ENCODE data around the gene CAPN10. TPM values are rescaled to one million over a fixed set of nuclear protein-coding genes. Genes with fewer than 3 reads are reported as not detected.
A peak's percentile ranks its signal among the peaks of the same experiment; 100 is the strongest.

CAPN10 gene
- total RNA-seq, 1 experiment from 2014 or later: 27.8 TPM

DNA sequence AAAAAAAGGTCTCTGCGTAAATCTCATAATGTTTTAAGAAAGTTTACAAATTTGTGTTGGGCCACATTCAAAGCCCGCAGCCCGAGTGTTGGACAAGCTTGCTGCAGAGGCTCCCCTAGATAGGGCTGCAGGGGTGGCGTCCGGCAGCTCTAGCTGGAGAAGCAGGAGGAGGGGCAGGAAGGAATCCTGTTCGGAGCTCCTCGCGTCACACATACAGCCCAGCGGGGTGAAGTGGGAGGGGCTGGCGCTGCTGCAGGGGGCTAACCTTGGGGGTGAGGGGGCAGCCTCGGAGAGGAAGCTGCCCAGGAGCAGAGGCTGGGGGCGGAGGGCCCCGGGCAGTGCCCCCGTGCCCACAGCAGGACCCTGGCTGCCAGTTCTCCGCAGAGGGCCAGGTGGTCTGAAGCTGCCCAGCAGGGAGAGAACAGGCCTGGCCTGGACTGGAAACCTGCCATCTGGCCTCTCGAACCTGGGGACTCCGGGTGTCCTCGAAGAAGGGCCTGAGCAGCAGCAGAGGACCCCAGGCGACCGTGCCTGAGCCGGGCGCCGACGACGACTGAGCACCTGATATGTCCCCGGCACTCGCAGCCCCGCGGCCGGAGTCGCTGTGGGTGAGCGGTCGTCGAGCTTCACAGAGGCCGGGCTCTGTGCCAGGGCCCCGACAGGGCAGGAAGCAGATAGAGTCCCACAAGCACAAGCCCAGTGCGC is 36.1 kb downstream of the CAPN10 start:
- H3K4me1 Mint-ChIP-seq (ENCODE audit: low read depth, unreplicated experiment): no peaks in the 10 kb centered on the region
- Histone ChIP-seq H3K9me3 (no peaks in the 10 kb centered on the region), H3K36me3 (ENCODE audit: control insufficient read depth, insufficient read depth, low read length) (peaks cover 2% of the 10 kb centered on the region; the same call in 1 of the 2 replicates), H3K4me3 (ENCODE audit: low read depth, low read length) (no peak overlapping the region), H3K4me1 (no peaks in the 10 kb centered on the region), H3K27me3 (replicated peaks; ENCODE audit: control insufficient read depth, insufficient read depth, low read length) (no peaks in the 10 kb centered on the region)
- intact Hi-C loops (cut with micrococcal nuclease; ENCODE audit: unreplicated experiment): no loop called here
- BruUV-seq (replicated peaks): no TSS peak
- POLR2A ChIA-PET: no interaction called here
- H3K9me3 Mint-ChIP-seq (ENCODE audit: unreplicated experiment): no peaks in the 10 kb centered on the region
- no peak overlapping the region for H3K27ac Mint-ChIP-seq (ENCODE audit: unreplicated experiment)
- CTCF ChIA-PET: interaction anchor here (0.6 kb wide), 1 partner anchor 387 kb away, joined by 6 read pairs; no protein-coding TSS in a partner anchor
- H3K27me3 Mint-ChIP-seq (ENCODE audit: insufficient read depth, unreplicated experiment): no peaks in the 10 kb centered on the region
- peaks cover 14% of the 10 kb centered on the region for H3K36me3 Mint-ChIP-seq (ENCODE audit: insufficient read depth, unreplicated experiment)
- H3K4me3 Mint-ChIP-seq (ENCODE audit: unreplicated experiment): no peak overlapping the region
- DNase-seq: peak in 1 of 2 experiments; percentile 10
- TF ChIP-seq, protein P1, sequence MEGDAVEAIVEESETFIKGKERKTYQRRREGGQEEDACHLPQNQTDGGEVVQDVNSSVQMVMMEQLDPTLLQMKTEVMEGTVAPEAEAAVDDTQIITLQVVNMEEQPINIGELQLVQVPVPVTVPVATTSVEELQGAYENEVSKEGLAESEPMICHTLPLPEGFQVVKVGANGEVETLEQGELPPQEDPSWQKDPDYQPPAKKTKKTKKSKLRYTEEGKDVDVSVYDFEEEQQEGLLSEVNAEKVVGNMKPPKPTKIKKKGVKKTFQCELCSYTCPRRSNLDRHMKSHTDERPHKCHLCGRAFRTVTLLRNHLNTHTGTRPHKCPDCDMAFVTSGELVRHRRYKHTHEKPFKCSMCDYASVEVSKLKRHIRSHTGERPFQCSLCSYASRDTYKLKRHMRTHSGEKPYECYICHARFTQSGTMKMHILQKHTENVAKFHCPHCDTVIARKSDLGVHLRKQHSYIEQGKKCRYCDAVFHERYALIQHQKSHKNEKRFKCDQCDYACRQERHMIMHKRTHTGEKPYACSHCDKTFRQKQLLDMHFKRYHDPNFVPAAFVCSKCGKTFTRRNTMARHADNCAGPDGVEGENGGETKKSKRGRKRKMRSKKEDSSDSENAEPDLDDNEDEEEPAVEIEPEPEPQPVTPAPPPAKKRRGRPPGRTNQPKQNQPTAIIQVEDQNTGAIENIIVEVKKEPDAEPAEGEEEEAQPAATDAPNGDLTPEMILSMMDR (IDR thresholded peaks at IDR 0.05; ENCODE audit: insufficient read depth in 1 of 2, low read depth in 1 of 2, low read length in 1 of 2, severe bottlenecking in 1 of 2, unreplicated experiment in 1 of 2): no peak

DNA sequence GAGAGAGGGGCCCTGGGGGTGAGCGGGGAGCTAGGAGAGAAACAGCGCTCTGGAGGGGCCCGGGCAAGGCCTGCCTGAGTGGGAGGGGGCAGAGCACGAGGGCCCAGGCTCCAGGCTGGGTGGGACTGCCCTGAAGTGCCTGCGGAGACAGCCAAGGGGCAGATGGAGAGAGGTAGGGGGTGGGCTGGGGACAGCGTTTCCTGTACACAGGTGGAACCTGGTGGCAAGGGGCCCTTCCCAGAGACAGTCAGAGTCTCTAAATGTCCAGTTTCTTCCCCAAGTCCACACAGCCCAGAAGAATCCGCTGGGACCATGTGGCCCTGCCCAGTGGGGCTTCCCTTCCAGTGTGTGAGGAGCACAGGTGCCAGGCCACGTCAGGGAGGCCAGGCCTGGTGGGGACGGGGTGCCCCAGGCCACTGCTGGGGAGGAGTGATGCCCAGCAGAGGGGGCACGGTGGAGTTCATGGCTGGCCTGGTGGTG is 37.0 kb downstream of the CAPN10 start:
- POLR2A ChIA-PET: no interaction called here
- CTCF ChIA-PET: no interaction called here
- intact Hi-C loops (cut with micrococcal nuclease; ENCODE audit: unreplicated experiment): no loop called here

DNA sequence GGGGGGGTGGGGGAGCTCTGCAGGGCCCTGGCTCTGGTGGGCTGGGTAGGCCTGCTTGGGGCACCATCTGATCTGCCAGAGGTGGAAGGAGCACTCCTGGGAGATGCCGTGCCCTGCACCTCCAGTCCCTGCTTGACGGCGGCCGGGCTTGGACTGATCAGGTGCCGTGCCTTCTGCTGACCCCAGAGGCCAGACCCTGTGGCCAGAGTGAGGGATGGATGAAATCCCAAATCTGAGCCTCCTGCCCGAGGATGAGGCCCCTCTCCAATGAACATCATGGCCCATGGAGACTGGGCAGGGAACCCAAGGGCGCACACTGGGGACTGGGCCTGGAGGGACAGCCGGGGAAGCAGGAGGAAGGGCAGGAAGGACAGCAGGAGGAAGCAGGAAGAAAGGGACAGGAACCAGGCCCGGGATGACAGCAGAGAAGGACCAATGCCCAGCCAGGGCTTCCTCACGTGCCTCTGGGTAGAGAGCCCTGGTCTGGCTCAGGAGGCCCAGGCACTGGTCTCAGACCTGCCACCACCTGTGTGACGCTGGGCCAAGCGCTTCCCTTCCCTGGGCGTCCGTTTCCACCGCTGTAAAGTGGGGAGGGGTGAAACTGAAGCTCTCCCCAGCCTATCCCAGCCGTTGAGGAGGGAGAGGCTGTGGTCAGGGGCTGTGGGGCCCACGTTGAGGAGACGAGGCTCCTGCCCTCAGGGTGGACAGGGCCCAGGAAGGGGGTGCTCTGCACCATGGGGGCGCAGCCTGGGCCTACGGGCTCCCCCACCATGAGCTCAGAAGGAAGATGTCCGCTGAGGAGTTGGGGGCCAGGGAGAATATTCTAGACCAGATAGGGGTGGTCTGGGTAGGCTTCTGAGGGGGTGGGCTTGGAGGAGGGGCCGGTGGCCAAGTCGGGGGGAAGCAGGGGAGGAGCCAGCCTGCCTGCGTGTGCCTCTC is 37.7 kb downstream of the CAPN10 start:
- Histone ChIP-seq H3K4me3 (ENCODE audit: low read depth, low read length) (no peak overlapping the region), H3K36me3 (ENCODE audit: control insufficient read depth, insufficient read depth, low read length) (peaks cover 2% of the 10 kb centered on the region; the same call in 1 of the 2 replicates), H3K27me3 (replicated peaks; ENCODE audit: control insufficient read depth, insufficient read depth, low read length) (no peaks in the 10 kb centered on the region), H3K4me1 (no peaks in the 10 kb centered on the region), H3K9me3 (no peaks in the 10 kb centered on the region)
- Mint-ChIP-seq H3K9me3 (ENCODE audit: unreplicated experiment) (no peaks in the 10 kb centered on the region), H3K27me3 (ENCODE audit: insufficient read depth, unreplicated experiment) (no peaks in the 10 kb centered on the region), H3K4me1 (ENCODE audit: low read depth, unreplicated experiment) (no peaks in the 10 kb centered on the region), H3K36me3 (ENCODE audit: insufficient read depth, unreplicated experiment) (peaks cover 7% of the 10 kb centered on the region), H3K4me3 (ENCODE audit: unreplicated experiment) (no peak overlapping the region), H3K27ac (ENCODE audit: unreplicated experiment) (no peak overlapping the region)
- TF ChIP-seq, protein P1 (IDR thresholded peaks at IDR 0.05; ENCODE audit: insufficient read depth in 1 of 2, low read depth in 1 of 2, low read length in 1 of 2, severe bottlenecking in 1 of 2, unreplicated experiment in 1 of 2): no peak
- no TSS peak for BruUV-seq (replicated peaks)
- ChIA-PET CTCF (no interaction called here), POLR2A (no interaction called here)
- DNase-seq: no peak
- intact Hi-C loops (cut with micrococcal nuclease; ENCODE audit: unreplicated experiment): no loop called here

More for the DNA sequence above, 37.0 kb downstream of the CAPN10 start:
- TF ChIP-seq, protein P1 (IDR thresholded peaks at IDR 0.05; ENCODE audit: insufficient read depth in 1 of 2, low read depth in 1 of 2, low read length in 1 of 2, severe bottlenecking in 1 of 2, unreplicated experiment in 1 of 2): no peak
- no peak overlapping the region for H3K27ac Mint-ChIP-seq (ENCODE audit: unreplicated experiment)
- no peaks in the 10 kb centered on the region for H3K4me1 Mint-ChIP-seq (ENCODE audit: low read depth, unreplicated experiment)
- DNase-seq: no peak
- Histone ChIP-seq H3K9me3 (no peaks in the 10 kb centered on the region), H3K27me3 (replicated peaks; ENCODE audit: control insufficient read depth, insufficient read depth, low read length) (no peaks in the 10 kb centered on the region), H3K4me3 (ENCODE audit: low read depth, low read length) (no peak overlapping the region), H3K4me1 (no peaks in the 10 kb centered on the region), H3K36me3 (ENCODE audit: control insufficient read depth, insufficient read depth, low read length) (peaks cover 2% of the 10 kb centered on the region; the same call in 1 of the 2 replicates)
- peaks cover 14% of the 10 kb centered on the region for H3K36me3 Mint-ChIP-seq (ENCODE audit: insufficient read depth, unreplicated experiment)
- H3K27me3 Mint-ChIP-seq (ENCODE audit: insufficient read depth, unreplicated experiment): no peaks in the 10 kb centered on the region
- no peak overlapping the region for H3K4me3 Mint-ChIP-seq (ENCODE audit: unreplicated experiment)
- H3K9me3 Mint-ChIP-seq (ENCODE audit: unreplicated experiment): no peaks in the 10 kb centered on the region
- no TSS peak for BruUV-seq (replicated peaks)
